ENCODE measurements around the gene ATP6V0A1.
A peak's percentile ranks its signal among the peaks of the same experiment; 100 is the strongest.

ATP6V0A1 gene

DNA sequence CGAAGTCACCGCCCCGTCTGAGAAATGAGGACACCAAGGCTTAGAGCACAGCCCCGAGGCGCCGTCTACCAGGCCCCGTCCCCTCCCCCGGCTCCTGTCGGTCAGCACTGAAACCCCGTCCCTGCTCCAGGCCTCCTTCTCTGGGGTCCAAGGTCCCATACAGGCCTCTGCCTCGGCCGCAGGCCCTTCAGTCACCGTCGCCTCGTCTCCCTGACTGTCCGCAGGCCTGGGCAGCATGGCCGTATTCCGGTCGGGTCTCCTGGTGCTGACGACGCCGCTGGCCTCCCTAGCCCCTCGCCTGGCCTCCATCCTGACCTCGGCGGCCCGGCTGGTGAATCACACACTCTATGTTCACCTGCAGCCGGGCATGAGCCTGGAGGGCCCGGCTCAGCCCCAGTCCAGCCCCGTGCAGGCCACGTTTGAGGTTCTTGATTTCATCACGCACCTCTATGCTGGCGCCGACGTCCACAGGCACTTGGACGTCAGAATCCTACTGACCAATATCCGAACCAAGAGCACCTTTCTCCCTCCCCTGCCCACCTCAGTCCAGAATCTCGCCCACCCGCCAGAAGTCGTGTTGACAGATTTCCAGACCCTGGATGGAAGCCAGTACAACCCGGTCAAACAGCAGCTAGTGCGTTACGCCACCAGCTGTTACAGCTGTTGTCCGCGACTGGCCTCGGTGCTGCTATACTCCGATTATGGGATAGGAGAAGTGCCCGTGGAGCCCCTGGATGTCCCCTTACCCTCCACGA lies 103.9 kb downstream of the ATP6V0A1 start:
- peak overlapping the region; percentile 72 for H3K27ac ChIP-seq (ENCODE audit: low read depth, low read length)
- peaks cover 44% of the 10 kb centered on the region for H3K79me2 ChIP-seq (ENCODE audit: control insufficient read depth, insufficient read depth, low read length, unreplicated experiment)
- H3K4me1 ChIP-seq (ENCODE audit: control insufficient read depth, insufficient read depth, low read length, unreplicated experiment): peaks cover 17% of the 10 kb centered on the region
- peak overlapping the region; percentile 86 for H3K4me3 ChIP-seq (ENCODE audit: low read depth, low read length)
- H3K36me3 ChIP-seq (ENCODE audit: insufficient read depth, low read length): no peaks in the 10 kb centered on the region; the same call in 1 of the 2 replicates
- H2AFZ ChIP-seq (ENCODE audit: low read length, unreplicated experiment): peak overlapping the region; percentile 99
- H3K27me3 ChIP-seq (ENCODE audit: insufficient read depth, low read length): no peaks in the 10 kb centered on the region

DNA sequence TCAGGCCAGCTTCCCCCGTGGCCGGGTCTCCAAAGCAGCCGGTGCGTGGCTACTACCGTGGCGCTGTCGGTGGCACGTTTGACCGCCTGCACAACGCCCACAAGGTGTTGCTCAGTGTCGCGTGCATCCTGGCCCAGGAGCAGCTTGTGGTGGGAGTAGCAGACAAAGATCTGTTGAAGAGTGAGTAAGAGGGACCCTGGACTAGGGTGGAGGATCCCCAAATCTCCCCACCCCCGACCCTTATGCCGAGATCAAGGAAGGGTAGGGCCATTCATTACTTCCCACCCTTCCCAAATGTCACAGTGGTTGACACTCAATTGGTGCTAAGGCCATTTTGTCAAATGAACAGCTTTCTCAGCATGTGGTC lies 104.4 kb downstream of the ATP6V0A1 start:
- H2AFZ ChIP-seq (ENCODE audit: low read length, unreplicated experiment): no peak overlapping the region
- no peaks in the 10 kb centered on the region for H3K27me3 ChIP-seq (ENCODE audit: insufficient read depth, low read length)
- no peaks in the 10 kb centered on the region; the same call in 1 of the 2 replicates for H3K36me3 ChIP-seq (ENCODE audit: insufficient read depth, low read length)
- peaks cover 17% of the 10 kb centered on the region for H3K4me1 ChIP-seq (ENCODE audit: control insufficient read depth, insufficient read depth, low read length, unreplicated experiment)
- peak overlapping the region; percentile 72 for H3K27ac ChIP-seq (ENCODE audit: low read depth, low read length)
- H3K4me3 ChIP-seq (ENCODE audit: low read depth, low read length): peak overlapping the region; percentile 86
- H3K79me2 ChIP-seq (ENCODE audit: control insufficient read depth, insufficient read depth, low read length, unreplicated experiment): peaks cover 48% of the 10 kb centered on the region

DNA sequence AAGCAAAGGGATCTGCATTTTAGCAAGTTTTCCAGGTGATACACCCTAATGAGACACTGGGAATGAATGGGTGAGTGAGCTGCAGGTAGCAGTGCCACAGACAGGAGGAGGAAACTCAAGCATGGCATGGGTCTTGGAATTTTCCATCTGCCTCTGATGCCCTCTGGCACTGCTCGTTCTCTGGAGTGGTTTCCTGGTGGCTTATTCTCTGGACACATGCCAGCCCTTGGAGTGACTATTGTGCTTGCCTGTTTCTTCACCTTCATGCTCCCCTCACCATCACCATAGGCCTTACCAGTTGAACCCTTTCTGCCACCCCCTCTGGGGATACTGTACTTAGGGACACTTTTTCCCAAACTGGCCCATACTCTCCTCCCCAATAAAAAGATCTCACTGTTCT lies 104.9 kb downstream of the ATP6V0A1 start:
- Histone ChIP-seq H3K36me3 (ENCODE audit: insufficient read depth, low read length) (no peaks in the 10 kb centered on the region; the same call in 1 of the 2 replicates), H3K27ac (ENCODE audit: low read depth, low read length) (no peak overlapping the region), H3K4me1 (ENCODE audit: control insufficient read depth, insufficient read depth, low read length, unreplicated experiment) (peaks cover 17% of the 10 kb centered on the region), H3K27me3 (ENCODE audit: insufficient read depth, low read length) (no peaks in the 10 kb centered on the region), H3K4me3 (ENCODE audit: low read depth, low read length) (peak overlapping the region; percentile 86), H2AFZ (ENCODE audit: low read length, unreplicated experiment) (no peak overlapping the region), H3K79me2 (ENCODE audit: control insufficient read depth, insufficient read depth, low read length, unreplicated experiment) (peaks cover 52% of the 10 kb centered on the region)

DNA sequence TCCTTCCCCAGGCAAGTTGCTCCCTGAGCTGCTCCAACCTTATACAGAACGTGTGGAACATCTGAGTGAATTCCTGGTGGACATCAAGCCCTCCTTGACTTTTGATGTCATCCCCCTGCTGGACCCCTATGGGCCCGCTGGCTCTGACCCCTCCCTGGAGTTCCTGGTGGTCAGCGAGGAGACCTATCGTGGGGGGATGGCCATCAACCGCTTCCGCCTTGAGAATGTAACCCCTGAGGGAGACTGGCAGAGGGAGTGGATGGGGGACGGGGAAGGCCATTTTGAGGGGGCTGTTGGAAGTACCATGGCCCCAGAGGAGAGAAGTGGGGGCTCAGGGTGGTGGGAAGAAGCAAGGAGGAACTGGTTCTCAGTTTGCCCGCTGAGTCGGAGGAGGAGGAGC lies 105.3 kb downstream of the ATP6V0A1 start:
- H2AFZ ChIP-seq (ENCODE audit: low read length, unreplicated experiment): no peak overlapping the region
- H3K27ac ChIP-seq (ENCODE audit: low read depth, low read length): no peak overlapping the region
- no peaks in the 10 kb centered on the region for H3K27me3 ChIP-seq (ENCODE audit: insufficient read depth, low read length)
- peak overlapping the region; percentile 86; the same call in 1 of the 2 replicates for H3K4me3 ChIP-seq (ENCODE audit: low read depth, low read length)
- H3K4me1 ChIP-seq (ENCODE audit: control insufficient read depth, insufficient read depth, low read length, unreplicated experiment): peaks cover 17% of the 10 kb centered on the region
- H3K79me2 ChIP-seq (ENCODE audit: control insufficient read depth, insufficient read depth, low read length, unreplicated experiment): peaks cover 56% of the 10 kb centered on the region
- peaks cover 1% of the 10 kb centered on the region; the same call in 1 of the 2 replicates for H3K36me3 ChIP-seq (ENCODE audit: insufficient read depth, low read length)

DNA sequence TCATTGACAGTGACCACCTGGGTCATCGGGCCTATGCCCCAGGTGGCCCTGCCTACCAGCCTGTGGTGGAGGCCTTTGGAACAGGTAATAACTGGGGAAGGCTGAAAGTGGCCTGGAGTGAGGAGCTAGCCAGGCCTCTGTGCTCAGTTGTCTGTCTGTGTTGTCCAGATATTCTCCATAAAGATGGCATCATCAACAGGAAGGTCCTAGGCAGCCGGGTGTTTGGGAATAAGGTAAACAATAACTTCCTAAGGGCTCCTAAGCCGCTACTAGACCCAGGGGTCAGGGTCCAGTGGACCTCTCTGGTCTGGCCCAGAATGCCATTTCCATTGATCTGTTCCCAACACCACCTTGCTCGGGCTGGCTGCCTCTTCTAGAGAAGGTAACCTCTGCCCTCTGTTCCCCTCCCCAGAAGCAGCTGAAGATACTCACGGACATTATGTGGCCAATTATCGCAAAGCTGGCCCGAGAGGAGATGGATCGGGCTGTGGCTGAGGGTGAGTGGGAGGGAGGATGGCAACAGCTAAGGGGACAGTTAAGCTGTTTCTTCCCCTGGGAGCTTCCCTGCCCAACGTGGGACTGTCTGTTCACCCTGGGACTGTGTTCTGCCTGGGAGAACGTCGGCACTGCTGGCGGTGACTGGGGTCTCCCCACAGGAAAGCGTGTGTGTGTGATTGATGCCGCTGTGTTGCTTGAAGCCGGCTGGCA lies 106.3 kb downstream of the ATP6V0A1 start:
- Histone ChIP-seq H3K36me3 (ENCODE audit: insufficient read depth, low read length) (peaks cover 11% of the 10 kb centered on the region), H3K79me2 (ENCODE audit: control insufficient read depth, insufficient read depth, low read length, unreplicated experiment) (peaks cover 60% of the 10 kb centered on the region), H3K4me3 (ENCODE audit: low read depth, low read length) (no peak overlapping the region), H2AFZ (ENCODE audit: low read length, unreplicated experiment) (no peak overlapping the region), H3K4me1 (ENCODE audit: control insufficient read depth, insufficient read depth, low read length, unreplicated experiment) (peaks cover 23% of the 10 kb centered on the region), H3K27ac (ENCODE audit: low read depth, low read length) (no peak overlapping the region), H3K27me3 (ENCODE audit: insufficient read depth, low read length) (no peaks in the 10 kb centered on the region)

DNA sequence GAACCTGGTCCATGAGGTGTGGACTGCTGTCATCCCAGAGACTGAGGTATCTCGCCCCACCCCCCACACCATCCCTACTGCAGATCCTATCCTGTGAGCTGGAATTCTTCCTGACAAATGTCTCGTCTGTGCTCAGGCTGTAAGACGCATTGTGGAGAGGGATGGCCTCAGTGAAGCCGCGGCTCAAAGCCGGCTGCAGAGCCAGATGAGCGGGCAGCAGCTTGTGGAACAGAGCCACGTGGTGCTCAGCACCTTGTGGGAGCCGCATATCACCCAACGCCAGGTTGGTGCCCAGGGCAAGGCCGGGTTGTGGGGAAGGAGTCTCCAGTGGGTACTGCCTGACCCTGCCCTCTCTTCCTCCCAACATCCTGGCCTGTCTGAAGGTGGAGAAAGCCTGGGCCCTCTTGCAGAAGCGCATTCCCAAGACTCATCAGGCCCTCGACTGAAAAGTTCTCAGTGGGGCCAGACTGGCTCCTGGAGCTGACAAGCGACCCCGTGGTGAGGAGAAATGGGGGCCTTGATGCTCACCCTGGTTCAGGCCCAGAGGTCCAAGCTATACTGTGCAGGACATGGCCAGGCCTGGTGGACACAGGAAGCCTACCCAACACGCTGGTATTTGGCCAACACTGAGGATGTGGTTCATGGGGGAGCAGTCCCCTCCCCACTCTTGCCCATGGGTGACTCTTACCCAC lies 107.0 kb downstream of the ATP6V0A1 start:
- H2AFZ ChIP-seq (ENCODE audit: low read length, unreplicated experiment): no peak overlapping the region
- no peak overlapping the region for H3K27ac ChIP-seq (ENCODE audit: low read depth, low read length)
- H3K4me3 ChIP-seq (ENCODE audit: low read depth, low read length): no peak overlapping the region
- peaks cover 24% of the 10 kb centered on the region for H3K4me1 ChIP-seq (ENCODE audit: control insufficient read depth, insufficient read depth, low read length, unreplicated experiment)
- no peaks in the 10 kb centered on the region for H3K27me3 ChIP-seq (ENCODE audit: insufficient read depth, low read length)
- peaks cover 57% of the 10 kb centered on the region for H3K79me2 ChIP-seq (ENCODE audit: control insufficient read depth, insufficient read depth, low read length, unreplicated experiment)
- H3K36me3 ChIP-seq (ENCODE audit: insufficient read depth, low read length): peaks cover 15% of the 10 kb centered on the region

DNA sequence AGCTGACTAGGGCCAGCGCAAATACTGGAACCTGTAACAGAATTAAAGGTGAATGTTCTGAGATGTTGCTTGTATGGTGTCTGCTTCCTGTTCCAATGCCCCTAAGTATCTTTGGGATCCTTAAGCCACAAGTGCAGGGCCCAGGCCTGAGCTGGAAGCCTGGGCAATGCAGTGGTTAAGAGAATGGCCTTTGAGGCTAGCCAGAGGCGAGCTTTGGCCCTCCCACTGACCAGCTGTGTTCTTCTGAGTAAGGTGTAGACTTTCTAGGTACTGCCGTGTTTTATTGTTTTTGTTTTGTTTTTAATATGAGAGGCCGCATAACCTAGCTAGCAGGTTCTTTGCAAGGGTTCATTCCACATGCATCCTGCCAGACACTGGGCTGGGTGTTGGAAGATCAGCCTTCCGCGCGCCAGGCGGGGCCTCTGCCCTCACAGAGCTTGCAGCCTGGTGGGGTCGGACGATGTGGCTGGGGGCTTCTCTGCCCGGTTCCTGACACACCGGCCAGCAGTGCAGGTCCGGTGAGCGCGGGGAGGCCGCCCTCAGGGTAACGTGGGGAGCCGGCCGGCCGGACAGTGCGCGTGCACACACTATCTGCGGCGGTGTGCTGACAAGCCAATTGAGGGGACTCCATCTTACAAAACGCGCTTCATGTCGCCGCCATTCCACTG lies 107.7 kb downstream of the ATP6V0A1 start:
- Histone ChIP-seq H3K27ac (ENCODE audit: low read depth, low read length) (no peak overlapping the region), H2AFZ (ENCODE audit: low read length, unreplicated experiment) (no peak overlapping the region), H3K36me3 (ENCODE audit: insufficient read depth, low read length) (peaks cover 16% of the 10 kb centered on the region), H3K4me3 (ENCODE audit: low read depth, low read length) (peak overlapping the region; percentile 98), H3K4me1 (ENCODE audit: control insufficient read depth, insufficient read depth, low read length, unreplicated experiment) (peaks cover 24% of the 10 kb centered on the region), H3K79me2 (ENCODE audit: control insufficient read depth, insufficient read depth, low read length, unreplicated experiment) (peaks cover 55% of the 10 kb centered on the region), H3K27me3 (ENCODE audit: insufficient read depth, low read length) (no peaks in the 10 kb centered on the region)

DNA sequence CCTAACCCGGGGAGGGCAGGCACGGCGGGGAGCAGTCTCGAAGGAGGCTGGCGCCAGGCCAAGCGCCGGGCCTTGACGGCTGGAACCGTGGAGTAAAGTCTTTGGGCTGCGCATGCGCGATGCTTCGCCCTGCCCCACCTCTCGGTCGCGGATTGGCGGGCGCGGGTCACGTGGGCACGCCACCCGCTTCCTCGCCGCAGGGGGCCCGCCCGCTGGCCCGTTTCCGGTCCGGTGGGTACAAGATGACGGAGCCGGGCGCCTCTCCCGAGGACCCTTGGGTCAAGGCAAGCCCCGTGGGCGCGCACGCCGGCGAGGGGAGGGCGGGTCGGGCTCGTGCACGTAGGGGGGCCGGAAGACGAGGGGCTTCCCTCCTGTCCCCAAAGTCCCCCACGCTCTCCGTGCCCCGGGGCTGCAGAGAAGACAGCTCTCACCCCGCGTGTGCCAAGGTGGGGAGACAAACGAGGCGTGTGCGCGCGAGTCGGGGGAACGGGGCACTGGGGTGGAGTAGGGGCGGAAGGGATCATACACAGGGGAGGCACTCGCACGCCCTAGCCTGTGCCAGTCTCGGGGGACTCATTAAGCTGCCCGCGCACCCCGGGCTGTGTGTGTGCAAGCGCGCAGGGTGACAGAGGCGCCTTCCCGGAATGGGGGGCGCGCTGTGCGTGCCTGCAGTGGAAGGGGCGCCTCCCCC lies 108.3 kb downstream of the ATP6V0A1 start, which contains the start of gene MLX:
TSS of gene MLX (plus strand) at position 218 of the 691 bp plus-strand sequence. CDS start at position 243, 25 bp downstream.
- peaks cover 24% of the 10 kb centered on the region for H3K4me1 ChIP-seq (ENCODE audit: control insufficient read depth, insufficient read depth, low read length, unreplicated experiment)
- H3K27ac ChIP-seq (ENCODE audit: low read depth, low read length): peak within 1 kb of the TSS; percentile 43
- peaks cover 52% of the 10 kb centered on the region for H3K79me2 ChIP-seq (ENCODE audit: control insufficient read depth, insufficient read depth, low read length, unreplicated experiment)
- H2AFZ ChIP-seq (ENCODE audit: low read length, unreplicated experiment): no peak within 1 kb of the TSS
- H3K36me3 ChIP-seq (ENCODE audit: insufficient read depth, low read length): peaks cover 21% of the 10 kb centered on the region
- peak within 1 kb of the TSS; percentile 98 for H3K4me3 ChIP-seq (ENCODE audit: low read depth, low read length)
- no peaks in the 10 kb centered on the region for H3K27me3 ChIP-seq (ENCODE audit: insufficient read depth, low read length)

DNA sequence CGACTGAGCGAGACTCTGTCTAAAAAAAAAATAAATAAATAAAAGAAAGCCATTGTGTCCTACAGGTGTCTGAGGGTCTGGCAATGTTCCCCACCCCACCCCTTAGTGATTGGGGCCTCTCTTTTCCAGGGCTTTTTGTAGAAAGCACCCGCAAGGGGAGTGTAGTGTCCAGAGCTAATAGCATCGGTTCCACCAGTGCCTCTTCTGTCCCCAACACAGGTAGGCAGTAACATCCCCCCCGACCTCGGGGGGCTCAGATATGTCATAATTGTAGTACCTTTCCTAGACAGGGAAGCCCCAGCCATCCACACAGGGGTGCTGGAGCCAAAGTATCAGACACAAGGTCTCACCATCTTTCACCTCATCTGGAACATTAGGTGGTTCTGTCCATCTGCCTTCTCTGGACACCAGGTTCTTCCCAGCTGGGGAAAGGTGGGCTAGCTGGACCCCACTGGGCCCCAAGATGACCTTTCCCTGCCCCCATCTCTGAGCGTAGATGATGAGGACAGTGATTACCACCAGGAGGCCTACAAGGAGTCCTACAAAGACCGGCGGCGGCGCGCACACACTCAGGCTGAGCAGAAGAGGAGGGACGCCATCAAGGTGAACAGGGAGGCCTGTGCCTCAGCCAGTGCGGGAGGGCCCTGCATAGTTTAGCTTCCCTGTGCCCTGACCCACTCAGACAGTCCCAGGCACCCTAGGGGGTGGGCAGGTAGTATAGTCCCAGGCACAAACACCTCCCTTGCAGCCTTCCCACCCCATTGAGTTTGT lies 109.8 kb downstream of the ATP6V0A1 start:
- Histone ChIP-seq H3K4me3 (ENCODE audit: low read depth, low read length) (peak overlapping the region; percentile 34), H3K79me2 (ENCODE audit: control insufficient read depth, insufficient read depth, low read length, unreplicated experiment) (peaks cover 48% of the 10 kb centered on the region), H3K27me3 (ENCODE audit: insufficient read depth, low read length) (no peaks in the 10 kb centered on the region), H3K4me1 (ENCODE audit: control insufficient read depth, insufficient read depth, low read length, unreplicated experiment) (peaks cover 21% of the 10 kb centered on the region), H3K27ac (ENCODE audit: low read depth, low read length) (no peak overlapping the region), H2AFZ (ENCODE audit: low read length, unreplicated experiment) (no peak overlapping the region), H3K36me3 (ENCODE audit: insufficient read depth, low read length) (peaks cover 33% of the 10 kb centered on the region)
